RWPE1 (cell line): ENCODE results near the gene EPS8L2.
A peak's percentile ranks its signal among the peaks of the same experiment; 100 is the strongest.

Source experiments
- CTCF ChIA-PET: fragments of 350-600 bp; sonication (Branson Sonifier 250); formaldehyde crosslinking; extraction: SDS; loops from one replicate; lab custom pipeline; 2021; lab: Yijun Ruan, JAX
- POLR2A ChIA-PET: fragments of 400-600 bp; formaldehyde crosslinking; extraction: SDS; loops from one replicate; lab custom pipeline; 2020; ENCODE audit warnings: antibody characterized with exemption; ENCODE audit not compliant: low non-redundant PET; lab: Yijun Ruan, JAX
- DNase-seq: peaks from one replicate; pipeline ENCODE4 v3.0.0; 2012; ENCODE audit warnings: low spot score
- H3K27ac ChIP-seq: fragments of 450-650 bp; 2 replicates; pipeline ENCODE4 v1.5.1; 2017
- CTCF ChIP-seq: fragments of 450-650 bp; conservative IDR thresholded peaks from 2 replicates; pipeline ENCODE4 v1.5.1; 2017; ENCODE audit warnings: low read depth, mild to moderate bottlenecking

Gene EPS8L2

DNA sequence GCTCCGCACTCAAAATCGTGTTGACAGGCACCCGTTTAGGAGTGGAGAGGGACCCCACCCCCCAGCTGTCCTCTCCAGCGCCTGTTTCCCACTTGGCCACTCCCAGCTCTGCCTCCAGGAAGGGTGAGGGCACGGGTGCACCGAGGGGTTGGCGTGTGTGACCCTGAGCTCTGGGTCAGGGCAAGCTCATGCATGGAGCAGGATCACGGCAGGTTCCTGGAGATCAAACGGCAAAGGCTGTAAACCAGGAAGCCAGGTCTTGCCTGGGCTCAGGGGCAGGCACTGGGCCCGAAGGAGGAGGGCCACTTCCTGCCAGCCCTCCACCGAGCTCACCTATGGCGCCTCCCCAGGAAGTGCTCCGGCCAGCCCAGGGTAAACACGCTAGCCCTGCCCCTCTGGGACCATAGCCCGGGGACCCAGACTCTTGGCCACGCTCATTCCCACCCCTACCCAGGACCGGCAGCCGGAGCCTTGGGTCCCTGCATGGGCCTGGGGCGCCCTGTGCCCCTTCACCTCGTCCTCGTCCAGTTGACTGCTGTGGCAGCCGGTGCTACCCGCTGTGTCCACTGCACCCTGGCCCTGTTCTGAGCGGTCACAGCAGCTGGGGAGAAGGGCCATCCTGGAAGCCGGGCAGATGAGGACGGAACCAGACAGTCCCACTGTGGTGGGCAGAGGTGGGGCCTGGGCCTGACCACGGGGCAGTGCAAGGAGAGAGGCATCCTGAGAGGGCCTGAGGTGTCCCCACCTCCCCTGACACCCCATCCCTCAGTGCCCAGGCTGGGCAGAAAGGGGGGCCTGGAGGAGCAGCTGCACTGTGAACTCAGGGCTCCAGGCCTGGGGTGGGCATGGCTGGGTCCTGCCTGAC, 1.0 kb upstream of the EPS8L2 start:
- ChIA-PET CTCF (interaction anchor here (0.6 to 1.0 kb wide), 2 partner anchors 18 to 30 kb away, joined by 3 to 4 read pairs; no protein-coding TSS in a partner anchor), POLR2A (interaction anchor here (0.5 to 0.6 kb wide), 5 partner anchors 12 to 342 kb away, joined by 3 to 7 read pairs (median 4); no protein-coding TSS in a partner anchor)
- H3K27ac ChIP-seq = peak overlapping the region; percentile 97
- no peak for TF ChIP-seq CTCF
- DNase-seq = no peak

- peak overlapping the region; percentile 97 for H3K27ac ChIP-seq
- ChIA-PET POLR2A (interaction anchor here (0.7 to 1.2 kb wide), 4 partner anchors 9 to 21 kb away, joined by 3 to 5 read pairs (median 4); partner anchors contain the start of genes DEAF1 and TMEM80), CTCF (interaction anchor here (0.6 to 1.3 kb wide), 3 partner anchors 8 to 93 kb away, joined by 3 to 4 read pairs (median 3); no protein-coding TSS in a partner anchor)
- TF ChIP-seq CTCF = no peak
- DNase-seq = no peak
Measured at GRCh38 chr11:706439-706956, 467 bp downstream of the EPS8L2 start.

GRCh38 chr11:706957-707816, 1.2 kb downstream of the EPS8L2 start:
- no peak for TF ChIP-seq CTCF
- CTCF ChIA-PET = interaction anchor here (0.6 to 1.3 kb wide), 4 partner anchors 9 to 296 kb away, joined by 3 to 4 read pairs (median 3); no protein-coding TSS in a partner anchor
- no peak for DNase-seq
- peak overlapping the region; percentile 97 for H3K27ac ChIP-seq
- POLR2A ChIA-PET = interaction anchor here (0.7 to 1.2 kb wide), 4 partner anchors 10 to 20 kb away, joined by 3 to 5 read pairs (median 4); partner anchors contain the start of genes DEAF1 and TMEM80

GRCh38 chr11:707817-708420, 1.9 kb downstream of the EPS8L2 start:
- ChIA-PET CTCF (no interaction called here), POLR2A (no interaction called here)
- no peak for TF ChIP-seq CTCF
- no peak for DNase-seq
- H3K27ac ChIP-seq = peak overlapping the region; percentile 97

DNA sequence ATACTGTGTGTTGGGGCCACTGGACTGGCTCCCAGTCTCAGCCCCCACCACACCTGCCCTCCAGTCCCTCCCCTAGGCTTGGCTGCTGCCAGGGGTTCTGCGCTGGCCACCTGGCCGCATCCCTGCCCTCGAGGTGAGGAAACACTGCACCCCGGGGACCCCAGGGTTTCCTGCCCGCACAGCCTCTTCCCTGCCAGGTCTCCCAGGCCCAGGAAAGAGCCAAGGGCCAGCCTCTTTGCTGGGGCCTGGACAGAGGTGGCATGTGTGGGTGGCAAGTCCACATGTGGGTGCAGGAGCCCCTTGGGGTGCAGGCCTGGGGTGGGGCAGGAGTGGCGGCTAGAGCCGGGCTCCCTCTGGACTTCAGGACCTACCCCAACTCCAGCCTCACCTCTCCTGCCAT, 2.5 kb downstream of the EPS8L2 start:
- no peak for DNase-seq
- ChIA-PET CTCF (no interaction called here), POLR2A (no interaction called here)
- H3K27ac ChIP-seq = peak overlapping the region; percentile 97
- no peak for TF ChIP-seq CTCF
